Measurements from ENCODE around the gene SERPING1. TPM values are rescaled to one million over a fixed set of nuclear protein-coding genes. Genes with fewer than 3 reads are reported as not detected.

The SERPING1 gene
- 0.21 to 0.85 TPM (median 0.42 TPM) in 5 replicates for total RNA-seq (2022; extraction: Qiagen RNA extraction; ENCODE audit: low read depth)

GRCh38 chr11:57597461-57597915 is at the start of gene SERPING1:
SERPING1 (plus strand) TSS chr11:57597685; CDS start chr11:57598271, 586 bp downstream.

GRCh38 chr11:57567515-57568329 is 29.8 kb upstream of the SERPING1 start, which contains the start of gene UBE2L6:
UBE2L6 (minus strand) TSS chr11:57567672; CDS start chr11:57567611, 61 bp downstream.

GRCh38 chr11:57649826-57650738 is 52.6 kb downstream of the SERPING1 start, which contains the start of gene YPEL4:
YPEL4 (minus strand) TSS chr11:57649912; CDS start chr11:57647107, 2,805 bp downstream.

GRCh38 chr11:57657194-57658022 is 59.9 kb downstream of the SERPING1 start, which contains the start of gene CLP1:
CLP1 (plus strand) TSS chr11:57657762; CDS start chr11:57659477, 1,715 bp downstream.

Other genes with a start within 250 kb of the SERPING1 start
- not detected in 5 replicates for gene PRG3, start 216.5 kb upstream of the SERPING1 start, total RNA-seq (2022; extraction: Qiagen RNA extraction; ENCODE audit: low read depth)
- not detected in 5 replicates for gene PRG2, start 207.0 kb upstream of the SERPING1 start, total RNA-seq (2022; extraction: Qiagen RNA extraction; ENCODE audit: low read depth)
- 0.38 to 0.75 TPM (median 0.53 TPM) in 5 replicates for gene SLC43A3, start 170.6 kb upstream of the SERPING1 start, total RNA-seq (2022; extraction: Qiagen RNA extraction; ENCODE audit: low read depth)
- gene RTN4RL2, start 137.2 kb upstream of the SERPING1 start, total RNA-seq (2022; extraction: Qiagen RNA extraction; ENCODE audit: low read depth), result 40.5 to 105 TPM (median 92.6 TPM) in 5 replicates
- 2.1 to 3.7 TPM (median 2.9 TPM) in 5 replicates for gene SLC43A1, start 82.0 kb upstream of the SERPING1 start, total RNA-seq (2022; extraction: Qiagen RNA extraction; ENCODE audit: low read depth)
- gene TIMM10, start 66.9 kb upstream of the SERPING1 start, total RNA-seq (2022; extraction: Qiagen RNA extraction; ENCODE audit: low read depth), result 147 to 188 TPM (median 152 TPM) in 5 replicates
- not detected in 5 replicates for gene SMTNL1, start 60.1 kb upstream of the SERPING1 start, total RNA-seq (2022; extraction: Qiagen RNA extraction; ENCODE audit: low read depth)
- 31.1 to 38.6 TPM (median 35.6 TPM) in 5 replicates for gene UBE2L6, start 30.0 kb upstream of the SERPING1 start, total RNA-seq (2022; extraction: Qiagen RNA extraction; ENCODE audit: low read depth)
- 0.27 to 0.62 TPM (median 0.33 TPM) in 5 replicates for gene YPEL4, start 52.2 kb downstream of the SERPING1 start, total RNA-seq (2022; extraction: Qiagen RNA extraction; ENCODE audit: low read depth)
- 27.6 to 32.1 TPM (median 28.8 TPM) in 5 replicates for gene CLP1, start 60.1 kb downstream of the SERPING1 start, total RNA-seq (2022; extraction: Qiagen RNA extraction; ENCODE audit: low read depth)
- 69.4 to 79.6 TPM (median 72.6 TPM) in 5 replicates for gene ZDHHC5, start 70.4 kb downstream of the SERPING1 start, total RNA-seq (2022; extraction: Qiagen RNA extraction; ENCODE audit: low read depth)
- 27.6 to 35.8 TPM (median 33.7 TPM) in 5 replicates for gene MED19, start 114.5 kb downstream of the SERPING1 start, total RNA-seq (2022; extraction: Qiagen RNA extraction; ENCODE audit: low read depth)
- gene TMX2, start 114.9 kb downstream of the SERPING1 start, total RNA-seq (2022; extraction: Qiagen RNA extraction; ENCODE audit: low read depth), result 144 to 167 TPM (median 149 TPM) in 5 replicates
- gene SELENOH, start 143.8 kb downstream of the SERPING1 start, total RNA-seq (2022; extraction: Qiagen RNA extraction; ENCODE audit: low read depth), result 87.5 to 157 TPM (median 137 TPM) in 5 replicates
- not detected in 5 replicates for gene BTBD18, start 154.1 kb downstream of the SERPING1 start, total RNA-seq (2022; extraction: Qiagen RNA extraction; ENCODE audit: low read depth)
- 56.2 to 73.7 TPM (median 65.9 TPM) in 5 replicates for gene CTNND1, start 164.1 kb downstream of the SERPING1 start, total RNA-seq (2022; extraction: Qiagen RNA extraction; ENCODE audit: low read depth)